Naive thymus-derived CD4-positive, alpha-beta T cell (primary cell): ENCODE data around the gene LEF1. TPM values are rescaled to one million over a fixed set of nuclear protein-coding genes. Genes with fewer than 3 reads are reported as not detected.
A peak's percentile ranks its signal among the peaks of the same experiment; 100 is the strongest.

ENCODE experiments used
- ATAC-seq: fragments of 150-1000 bp; cut with Tn5 transposase; 2 replicates; pipeline ENCODE4 v1.10.0; 2021; ENCODE audit warnings: mild to moderate bottlenecking, moderate library complexity
- CTCF ChIA-PET: fragments of 350-600 bp; sonication (Branson Sonifier 250); formaldehyde crosslinking; loops from one replicate; lab custom pipeline; 2021; ENCODE audit warnings: antibody characterized with exemption; lab: Charles Lee
- POLR2A ChIA-PET: fragments of 350-600 bp; sonication (Branson Sonifier 250); formaldehyde crosslinking; loops from one replicate; lab custom pipeline; 2021; ENCODE audit warnings: antibody characterized with exemption, inconsistent platforms; lab: Charles Lee
- DNase-seq, 9 donors: peaks; one replicate each; pipeline versions ENCODE4 v3.0.0 to v3.0.0-alpha.2; 2020 to 2022; ENCODE audit warnings: mixed read lengths in 1 of 9
- H3K27ac ChIP-seq: one replicate; pipeline ENCODE4 v1.7.0; 2013; ENCODE audit warnings: mild to moderate bottlenecking, low read depth, low read length, moderate library complexity
- H3K27me3 ChIP-seq, 2 donors: one replicate each; pipeline ENCODE4 v1.7.0; 2013; ENCODE audit warnings: low read length in 2 of 2, mild to moderate bottlenecking in 2 of 2, moderate library complexity in 2 of 2; ENCODE audit not compliant: control insufficient read depth in 2 of 2, insufficient read depth in 2 of 2
- H3K36me3 ChIP-seq, 3 experiments: 1 replicate in 2 of 3; 2 replicates in 1 of 3; pipeline ENCODE4 v1.7.0; 2013; ENCODE audit warnings: low read length in 3 of 3, mild to moderate bottlenecking in 3 of 3, moderate library complexity in 1 of 3; ENCODE audit not compliant: insufficient read depth in 3 of 3, control insufficient read depth in 2 of 3
- H3K4me1 ChIP-seq, 2 donors: one replicate each; pipeline ENCODE4 v1.7.0; 2013; ENCODE audit warnings: low read length in 2 of 2, mild to moderate bottlenecking in 2 of 2, moderate library complexity in 1 of 2; ENCODE audit not compliant: control insufficient read depth in 2 of 2, insufficient read depth in 2 of 2
- H3K4me3 ChIP-seq: 2 replicates; pipeline ENCODE4 v1.7.0; 2013; ENCODE audit warnings: mild to moderate bottlenecking, low read length
- H3K9me3 ChIP-seq, 3 experiments: 1 replicate in 2 of 3; 2 replicates in 1 of 3; pipeline ENCODE4 v1.7.0; 2013; ENCODE audit warnings: low read length in 3 of 3; ENCODE audit not compliant: control insufficient read depth in 2 of 3
- H3K27ac Mint-ChIP-seq, 9 donors: one replicate each; pipeline ENCODE4 v1.8.0; 2020 to 2022; ENCODE audit warnings: mixed read lengths in 9 of 9, mild to moderate bottlenecking in 8 of 9, moderate library complexity in 5 of 9, inconsistent platforms in 2 of 9
- H3K27me3 Mint-ChIP-seq, 5 donors: one replicate each; pipeline ENCODE4 v1.8.0; 2021 to 2022; ENCODE audit warnings: mixed read lengths in 5 of 5, mild to moderate bottlenecking in 1 of 5
- H3K36me3 Mint-ChIP-seq, 5 donors: one replicate each; pipeline ENCODE4 v1.8.0; 2020 to 2022; ENCODE audit warnings: mixed read lengths in 5 of 5, mild to moderate bottlenecking in 3 of 5, inconsistent platforms in 1 of 5
- H3K4me1 Mint-ChIP-seq, 7 donors: one replicate each; pipeline ENCODE4 v1.8.0; 2020 to 2022; ENCODE audit warnings: mixed read lengths in 7 of 7, mild to moderate bottlenecking in 3 of 7, inconsistent platforms in 1 of 7
- H3K4me3 Mint-ChIP-seq, 10 donors: one replicate each; pipeline ENCODE4 v1.8.0; 2020 to 2022; ENCODE audit warnings: mild to moderate bottlenecking in 10 of 10, mixed read lengths in 10 of 10, moderate library complexity in 6 of 10, inconsistent platforms in 2 of 10
- H3K9me3 Mint-ChIP-seq, 11 donors: one replicate each; pipeline ENCODE4 v1.8.0; 2020 to 2022; ENCODE audit warnings: mixed read lengths in 11 of 11, mild to moderate bottlenecking in 4 of 11, inconsistent platforms in 1 of 11, moderate library complexity in 1 of 11
- intact Hi-C, 2 donors: fragments of 100-400 bp; cut with micrococcal nuclease; formaldehyde crosslinking; loops; one replicate each; pipeline ENCODE4 v1.15.1; 2023
- polyA plus RNA-seq, 2 donors: library from polyadenylated mRNA; unstranded; fragments of 300-500 nt; fragmentation: Illumina TruSeq; gene quantifications; one replicate each; pipeline ENCODE4 v1.2.3, GENCODE V29; 2021
- total RNA-seq, 6 experiments: library from RNA in 5 of 6; stranded (reverse) in 5 of 6; gene quantifications; 1 replicate in 5 of 6; 2 replicates in 1 of 6; pipeline ENCODE4 v1.2.3 and lab custom pipeline; 2021 to 2026

The LEF1 gene
- total and polyA plus RNA-seq, 7 experiments from 2014 or later: 270 to 928 (median 674) TPM

- H3K4me1 ChIP-seq: peaks cover 0 to 13% of the 10 kb centered on the region in 2 donors
- H3K36me3 ChIP-seq: no peaks in the 10 kb centered on the region
- DNase-seq: no peak
- H3K9me3 ChIP-seq: no peaks in the 10 kb centered on the region
- Mint-ChIP-seq H3K4me3 (no peak overlapping the region), H3K4me1 (peaks cover 3 to 63% (median 42%) of the 10 kb centered on the region in 7 donors), H3K9me3 (no peaks in the 10 kb centered on the region), H3K27ac (peak overlapping the region in 6 of 9 donors; percentile 0 to 57 (median 8)), H3K27me3 (peaks cover 0 to 6% (median 0%) of the 10 kb centered on the region in 5 donors), H3K36me3 (peaks cover 0 to 16% (median 5%) of the 10 kb centered on the region in 5 donors)
- H3K27me3 ChIP-seq: no peaks in the 10 kb centered on the region
- intact Hi-C loops: no loop called here
- H3K4me3 ChIP-seq: no peak overlapping the region
- CTCF ChIA-PET: no interaction called here
- POLR2A ChIA-PET: interaction anchor here (0.7 to 1.7 kb wide), 5 partner anchors 8 to 435 kb away, joined by 3 to 4 read pairs (median 3); partner anchors contain the start of gene RPL34
- H3K27ac ChIP-seq: no peak overlapping the region
- no peak for ATAC-seq
Observed at GRCh38 chr4:108185252-108185651, 16.5 kb upstream of the LEF1 start.

GRCh38 chr4:108184453-108185049 lies 15.8 kb upstream of the LEF1 start:
- H3K27me3 Mint-ChIP-seq: peaks cover 0 to 8% (median 0%) of the 10 kb centered on the region in 5 donors
- Histone ChIP-seq H3K4me3 (no peak overlapping the region), H3K4me1 (peaks cover 0 to 13% of the 10 kb centered on the region in 2 donors), H3K9me3 (no peaks in the 10 kb centered on the region), H3K27me3 (no peaks in the 10 kb centered on the region), H3K27ac (no peak overlapping the region), H3K36me3 (peaks cover 0 to 1% (median 0%) of the 10 kb centered on the region in 3 experiments)
- intact Hi-C loops: no loop called here
- H3K4me3 Mint-ChIP-seq: no peak overlapping the region
- peak overlapping the region in 5 of 9 donors; percentile 12 to 49 (median 38) for H3K27ac Mint-ChIP-seq
- ChIA-PET CTCF (interaction anchor here (0.7 kb wide), 1 partner anchor 183 kb away, joined by 3 read pairs; no protein-coding TSS in a partner anchor), POLR2A (interaction anchor here (0.7 to 1.7 kb wide), 3 partner anchors 232 to 436 kb away, joined by 3 to 4 read pairs (median 3); partner anchors contain the start of gene RPL34)
- H3K36me3 Mint-ChIP-seq: peaks cover 0 to 11% (median 4%) of the 10 kb centered on the region in 5 donors
- DNase-seq: no peak
- ATAC-seq: no peak
- H3K9me3 Mint-ChIP-seq: no peaks in the 10 kb centered on the region
- peaks cover 3 to 59% (median 41%) of the 10 kb centered on the region in 7 donors for H3K4me1 Mint-ChIP-seq

DNA sequence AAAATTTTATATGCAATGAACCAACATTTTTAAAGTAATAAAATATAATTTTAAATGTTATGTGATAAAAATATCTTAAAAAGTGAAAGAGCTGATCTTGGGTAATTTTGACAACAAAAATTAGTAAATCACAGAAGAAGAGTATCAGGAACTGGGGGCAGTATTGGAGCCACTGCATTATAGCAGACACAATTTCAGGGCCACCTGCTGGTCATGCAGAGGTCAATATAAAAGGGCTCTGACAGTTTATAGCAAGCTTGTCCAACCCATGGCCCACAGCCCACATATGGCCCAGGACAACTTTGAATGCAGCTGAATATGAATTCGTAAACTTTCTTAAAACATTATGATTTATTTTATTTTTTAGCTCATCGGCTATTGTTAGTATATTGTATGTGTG lies 13.0 kb upstream of the LEF1 start:
- no peaks in the 10 kb centered on the region for H3K9me3 ChIP-seq
- peaks cover 0 to 19% (median 0%) of the 10 kb centered on the region in 3 experiments for H3K36me3 ChIP-seq
- H3K4me3 ChIP-seq: no peak overlapping the region
- ChIA-PET CTCF (interaction anchor here (0.7 to 3.5 kb wide), 5 partner anchors 9 to 285 kb away, joined by 3 to 11 read pairs (median 4); no protein-coding TSS in a partner anchor), POLR2A (interaction anchor here (0.6 to 2.4 kb wide), 6 partner anchors 13 to 333 kb away, joined by 3 to 9 read pairs (median 4); partner anchors contain the start of gene LEF1)
- Mint-ChIP-seq H3K36me3 (peaks cover 8 to 29% (median 21%) of the 10 kb centered on the region in 5 donors), H3K4me3 (no peak overlapping the region), H3K27ac (no peak overlapping the region), H3K4me1 (peaks cover 3 to 56% (median 48%) of the 10 kb centered on the region in 7 donors), H3K27me3 (peaks cover 0 to 9% (median 0%) of the 10 kb centered on the region in 5 donors), H3K9me3 (no peaks in the 10 kb centered on the region)
- DNase-seq (no peak), ATAC-seq (no peak)
- H3K27me3 ChIP-seq: no peaks in the 10 kb centered on the region
- no peak overlapping the region for H3K27ac ChIP-seq
- H3K4me1 ChIP-seq: peaks cover 0 to 13% of the 10 kb centered on the region in 2 donors
- intact Hi-C loops: no loop called here

GRCh38 chr4:108180513-108180912 lies 11.8 kb upstream of the LEF1 start:
- Histone ChIP-seq H3K4me3 (no peak overlapping the region), H3K27me3 (no peaks in the 10 kb centered on the region), H3K36me3 (peaks cover 0 to 28% (median 0%) of the 10 kb centered on the region in 3 experiments), H3K9me3 (no peaks in the 10 kb centered on the region), H3K4me1 (peaks cover 0 to 13% of the 10 kb centered on the region in 2 donors), H3K27ac (no peak overlapping the region)
- peaks cover 9 to 38% (median 30%) of the 10 kb centered on the region in 5 donors for H3K36me3 Mint-ChIP-seq
- no peaks in the 10 kb centered on the region for H3K9me3 Mint-ChIP-seq
- POLR2A ChIA-PET: interaction anchor here (1.2 to 1.3 kb wide), 2 partner anchors 10 to 354 kb away, joined by 3 to 4 read pairs; no protein-coding TSS in a partner anchor
- H3K4me1 Mint-ChIP-seq: peaks cover 13 to 68% (median 56%) of the 10 kb centered on the region in 7 donors
- H3K27me3 Mint-ChIP-seq: peaks cover 0 to 9% (median 0%) of the 10 kb centered on the region in 5 donors
- H3K4me3 Mint-ChIP-seq: no peak overlapping the region
- intact Hi-C loops: no loop called here
- ATAC-seq (no peak), DNase-seq (no peak)
- H3K27ac Mint-ChIP-seq: peak overlapping the region in 6 of 9 donors; percentile 64 to 90 (median 78)
- CTCF ChIA-PET: interaction anchor here (1.3 to 3.5 kb wide), 2 partner anchors 151 to 391 kb away, joined by 8 to 11 read pairs; no protein-coding TSS in a partner anchor

GRCh38 chr4:108175966-108176365 lies 7.2 kb upstream of the LEF1 start:
- ATAC-seq (no peak), DNase-seq (no peak)
- Histone ChIP-seq H3K4me3 (no peak overlapping the region), H3K27ac (no peak overlapping the region), H3K4me1 (peaks cover 3 to 23% of the 10 kb centered on the region in 2 donors), H3K9me3 (no peaks in the 10 kb centered on the region), H3K27me3 (no peaks in the 10 kb centered on the region), H3K36me3 (peaks cover 0 to 40% (median 0%) of the 10 kb centered on the region in 3 experiments)
- ChIA-PET POLR2A (interaction anchor here (0.5 kb wide), 1 partner anchor 355 kb away, joined by 3 read pairs; no protein-coding TSS in a partner anchor), CTCF (no interaction called here)
- no peaks in the 10 kb centered on the region for H3K9me3 Mint-ChIP-seq
- peak overlapping the region in 6 of 9 donors; percentile 17 to 69 (median 57) for H3K27ac Mint-ChIP-seq
- peaks cover 0 to 17% (median 0%) of the 10 kb centered on the region in 5 donors for H3K27me3 Mint-ChIP-seq
- H3K4me3 Mint-ChIP-seq: peak overlapping the region in 3 of 10 donors; percentile 8 to 75 (median 63)
- peaks cover 4 to 34% (median 28%) of the 10 kb centered on the region in 5 donors for H3K36me3 Mint-ChIP-seq
- intact Hi-C loops: no loop called here
- peaks cover 28 to 62% (median 50%) of the 10 kb centered on the region in 7 donors for H3K4me1 Mint-ChIP-seq

GRCh38 chr4:108174856-108175255 lies 6.1 kb upstream of the LEF1 start:
- ATAC-seq (no peak), DNase-seq (no peak)
- H3K36me3 Mint-ChIP-seq: peaks cover 4 to 34% (median 28%) of the 10 kb centered on the region in 5 donors
- no peak overlapping the region for H3K27ac ChIP-seq
- H3K9me3 ChIP-seq: no peaks in the 10 kb centered on the region
- POLR2A ChIA-PET: interaction anchor here (0.7 to 3.0 kb wide), 7 partner anchors 8 to 171 kb away, joined by 3 to 9 read pairs (median 4); no protein-coding TSS in a partner anchor
- H3K9me3 Mint-ChIP-seq: no peaks in the 10 kb centered on the region
- H3K27me3 Mint-ChIP-seq: peaks cover 0 to 19% (median 0%) of the 10 kb centered on the region in 5 donors
- H3K4me3 ChIP-seq: no peak overlapping the region
- peak overlapping the region in 6 of 10 donors; percentile 13 to 100 (median 96) for H3K4me3 Mint-ChIP-seq
- intact Hi-C loops: loop anchor here (5.0 kb wide), 5 partner anchors 243 to 1387 kb away; partner anchors contain the start of genes CYP2U1 (in 1 of the 2), MCUB (in 1 of the 2) and PAPSS1 (in 1 of the 2)
- peaks cover 22 to 63% (median 53%) of the 10 kb centered on the region in 7 donors for H3K4me1 Mint-ChIP-seq
- CTCF ChIA-PET: interaction anchor here (4.7 kb wide), 1 partner anchor 145 kb away, joined by 24 read pairs; no protein-coding TSS in a partner anchor
- H3K36me3 ChIP-seq: peaks cover 0 to 40% (median 0%) of the 10 kb centered on the region in 3 experiments
- no peaks in the 10 kb centered on the region for H3K27me3 ChIP-seq
- H3K27ac Mint-ChIP-seq: peak overlapping the region in 3 of 9 donors; percentile 86 to 97 (median 96)
- H3K4me1 ChIP-seq: peaks cover 3 to 33% of the 10 kb centered on the region in 2 donors
